GM18907 (cell line): ENCODE results near the gene SH3YL1.
A peak's percentile ranks its signal among the peaks of the same experiment; 100 is the strongest.

ENCODE experiments used
- ATAC-seq: cut with Tn5 transposase; IDR thresholded peaks from one replicate; pipeline ENCODE4 v1.9.1; 2021; ENCODE audit warnings: mild to moderate bottlenecking, moderate library complexity; ENCODE audit not compliant: unreplicated experiment

The SH3YL1 gene

GRCh38 chr2:259789-260331, 4.0 kb downstream of the SH3YL1 start:
- no peak for ATAC-seq

- ATAC-seq = no peak
Measured at GRCh38 chr2:258933-259332, 4.9 kb downstream of the SH3YL1 start.

GRCh38 chr2:257842-258241, 6.0 kb downstream of the SH3YL1 start:
- ATAC-seq = no peak

- ATAC-seq = no peak
Measured at GRCh38 chr2:257429-257828, 6.4 kb downstream of the SH3YL1 start.

- no peak for ATAC-seq
Measured at GRCh38 chr2:256094-256493, 7.7 kb downstream of the SH3YL1 start.

GRCh38 chr2:255195-255594, 8.6 kb downstream of the SH3YL1 start:
- no peak for ATAC-seq

- ATAC-seq = no peak
Measured at GRCh38 chr2:254241-254640, 9.6 kb downstream of the SH3YL1 start.

GRCh38 chr2:253202-253638, 10.6 kb downstream of the SH3YL1 start:
- ATAC-seq = no peak

GRCh38 chr2:252001-252602, 11.7 kb downstream of the SH3YL1 start:
- no peak for ATAC-seq

- no peak for ATAC-seq
Measured at GRCh38 chr2:249538-250042, 14.2 kb downstream of the SH3YL1 start.

GRCh38 chr2:248724-249123, 15.1 kb downstream of the SH3YL1 start:
- no peak for ATAC-seq

- ATAC-seq = peak; percentile 42
Measured at GRCh38 chr2:246489-247144, 17.2 kb downstream of the SH3YL1 start.

GRCh38 chr2:244547-244946, 19.3 kb downstream of the SH3YL1 start:
- no peak for ATAC-seq

GRCh38 chr2:238869-239268, 25.0 kb downstream of the SH3YL1 start:
- ATAC-seq = no peak

GRCh38 chr2:238431-238830, 25.4 kb downstream of the SH3YL1 start:
- no peak for ATAC-seq

GRCh38 chr2:237878-238277, 26.0 kb downstream of the SH3YL1 start:
- ATAC-seq = no peak

GRCh38 chr2:236993-237539, 26.8 kb downstream of the SH3YL1 start:
- ATAC-seq = no peak

- no peak for ATAC-seq
Measured at GRCh38 chr2:234421-234820, 29.4 kb downstream of the SH3YL1 start.

GRCh38 chr2:233030-233429, 30.8 kb downstream of the SH3YL1 start:
- ATAC-seq = no peak

GRCh38 chr2:231521-232185, 32.2 kb downstream of the SH3YL1 start:
- no peak for ATAC-seq

GRCh38 chr2:228518-229278, 35.1 kb downstream of the SH3YL1 start:
- ATAC-seq = no peak
